IMR-90 (cell line): ENCODE results near the gene PPM1A.

ENCODE experiments used
- BHLHE40 ChIP-seq: fragments of 150-350 bp; IDR thresholded peaks from 2 replicates; pipeline ENCODE4 v1.6.1; 2016; ENCODE audit warnings: mild to moderate bottlenecking, low read depth, low read length
- CEBPB ChIP-seq: IDR thresholded peaks from 2 replicates; pipeline ENCODE4 v1.6.1; 2012; ENCODE audit warnings: low read depth, low read length, improper control_type of control experiment
- CHD1 ChIP-seq: IDR thresholded peaks from 2 replicates; pipeline ENCODE4 v1.6.1; 2012; ENCODE audit warnings: low read depth, low read length, improper control_type of control experiment
- CTCF ChIP-seq: conservative IDR thresholded peaks from 2 replicates; pipeline ENCODE4 v1.5.1; 2012; ENCODE audit warnings: mild to moderate bottlenecking, low read depth, low read length, improper control_type of control experiment
- ELK1 ChIP-seq: fragments of 150-350 bp; IDR thresholded peaks from 2 replicates; pipeline ENCODE4 v1.6.1; 2016; ENCODE audit warnings: low read depth, mild to moderate bottlenecking, low read length, moderate library complexity, borderline replicate concordance
- FOS ChIP-seq: fragments of 150-350 bp; IDR thresholded peaks from 2 replicates; pipeline ENCODE4 v1.6.1; 2016; ENCODE audit warnings: low read depth, low read length
- MAFK ChIP-seq: IDR thresholded peaks from 2 replicates; pipeline ENCODE4 v1.6.1; 2012; ENCODE audit warnings: low read depth, low read length, improper control_type of control experiment
- MAZ ChIP-seq: IDR thresholded peaks from 2 replicates; pipeline ENCODE4 v1.6.1; 2012; ENCODE audit warnings: low read depth, mild to moderate bottlenecking, low read length, improper control_type of control experiment, moderate library complexity, borderline replicate concordance
- POLR2A ChIP-seq: IDR thresholded peaks from 2 replicates; pipeline ENCODE4 v1.6.1; 2012; ENCODE audit warnings: mild to moderate bottlenecking, low read depth, low read length
- RAD21 ChIP-seq: IDR thresholded peaks from 2 replicates; pipeline ENCODE4 v1.6.1; 2012; ENCODE audit warnings: low read length, improper control_type of control experiment
- RCOR1 ChIP-seq: IDR thresholded peaks from 2 replicates; pipeline ENCODE4 v1.6.1; 2012; ENCODE audit warnings: mild to moderate bottlenecking, low read length, improper control_type of control experiment; ENCODE audit not compliant: insufficient replicate concordance
- RFX5 ChIP-seq: IDR thresholded peaks from 2 replicates; pipeline ENCODE4 v1.8.0; 2012; ENCODE audit warnings: low read depth, mild to moderate bottlenecking, low read length, moderate library complexity
- SMC3 ChIP-seq: fragments of 150-350 bp; IDR thresholded peaks from 2 replicates; pipeline ENCODE4 v1.6.1; 2016; ENCODE audit warnings: low read depth, mild to moderate bottlenecking, antibody characterized with exemption, low read length, moderate library complexity
- USF2 ChIP-seq: fragments of 150-350 bp; IDR thresholded peaks from 2 replicates; pipeline ENCODE4 v1.6.1; 2017; ENCODE audit warnings: mild to moderate bottlenecking, antibody characterized with exemption, low read length, low read depth

- no peak for TF ChIP-seq RAD21
- no peak for TF ChIP-seq CTCF
- TF ChIP-seq CEBPB: no peak
- no peak for TF ChIP-seq RFX5
- no peak for TF ChIP-seq MAZ
- TF ChIP-seq RCOR1: no peak
- TF ChIP-seq BHLHE40: no peak
- no peak for TF ChIP-seq CHD1
- TF ChIP-seq POLR2A: no peak
- no peak for TF ChIP-seq MAFK
- TF ChIP-seq FOS: no peak
- no peak for TF ChIP-seq USF2
- TF ChIP-seq SMC3: no peak
- TF ChIP-seq ELK1: no peak
Observed at GRCh38 chr14:60233891-60234290, 15.1 kb upstream of the PPM1A start.
